ENCODE data around the gene WTIP. TPM values are rescaled to one million over a fixed set of nuclear protein-coding genes. Genes with fewer than 3 reads are reported as not detected.
"Not testable (repeated sequence)": the region's sequence is repeated elsewhere in the genome, so short reads cannot be mapped to it uniquely, and the experiment has no call there.

The WTIP gene
- total RNA-seq, 3 donors from 2014 or later: 1.5 to 12.3 (median 3.2) TPM

DNA sequence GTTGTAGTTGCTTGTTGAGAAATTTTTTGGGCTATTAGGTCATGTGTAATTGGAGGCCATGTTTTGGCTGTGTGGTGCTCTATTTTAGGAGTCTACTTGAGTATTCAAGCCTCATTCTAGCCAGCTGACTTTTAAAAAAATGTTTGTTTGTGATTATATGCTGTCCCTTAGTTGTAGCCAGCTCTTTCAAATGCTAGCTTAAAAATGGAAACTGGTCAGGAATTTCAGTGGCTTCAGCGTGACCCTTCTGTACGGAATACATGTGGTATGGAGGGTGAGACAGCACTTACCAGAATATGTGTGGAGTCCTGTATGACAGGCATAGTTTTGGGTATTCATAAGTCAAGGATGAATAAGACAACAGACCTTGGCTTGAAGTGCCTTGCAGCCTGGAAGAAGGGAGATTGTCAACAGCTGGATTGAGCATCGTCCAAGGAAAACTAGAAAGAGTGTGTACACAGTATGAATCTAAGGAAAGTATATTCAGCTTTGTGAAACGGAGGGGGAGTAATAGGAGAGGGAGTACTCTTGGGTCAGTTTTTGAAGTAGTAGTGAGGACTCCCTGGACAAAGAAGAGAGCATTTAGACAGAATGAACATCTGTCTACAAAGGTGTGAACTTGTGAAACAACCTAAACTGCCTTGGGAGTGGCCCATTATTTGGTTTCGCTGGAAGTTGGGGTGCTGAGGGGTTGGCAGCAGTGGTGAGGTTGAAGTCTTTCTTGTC, 20.0 kb upstream of the WTIP start:
- no peak for ATAC-seq
- intact Hi-C loops (cut with DNase I, micrococcal nuclease): no loop called here
- H3K4me3 ChIP-seq: no peak overlapping the region
- no peaks in the 10 kb centered on the region for H3K9me3 ChIP-seq
- no peaks in the 10 kb centered on the region for H3K36me3 ChIP-seq (ENCODE audit: low read depth)
- DNase-seq: no peak
- TF ChIP-seq, protein P1, sequence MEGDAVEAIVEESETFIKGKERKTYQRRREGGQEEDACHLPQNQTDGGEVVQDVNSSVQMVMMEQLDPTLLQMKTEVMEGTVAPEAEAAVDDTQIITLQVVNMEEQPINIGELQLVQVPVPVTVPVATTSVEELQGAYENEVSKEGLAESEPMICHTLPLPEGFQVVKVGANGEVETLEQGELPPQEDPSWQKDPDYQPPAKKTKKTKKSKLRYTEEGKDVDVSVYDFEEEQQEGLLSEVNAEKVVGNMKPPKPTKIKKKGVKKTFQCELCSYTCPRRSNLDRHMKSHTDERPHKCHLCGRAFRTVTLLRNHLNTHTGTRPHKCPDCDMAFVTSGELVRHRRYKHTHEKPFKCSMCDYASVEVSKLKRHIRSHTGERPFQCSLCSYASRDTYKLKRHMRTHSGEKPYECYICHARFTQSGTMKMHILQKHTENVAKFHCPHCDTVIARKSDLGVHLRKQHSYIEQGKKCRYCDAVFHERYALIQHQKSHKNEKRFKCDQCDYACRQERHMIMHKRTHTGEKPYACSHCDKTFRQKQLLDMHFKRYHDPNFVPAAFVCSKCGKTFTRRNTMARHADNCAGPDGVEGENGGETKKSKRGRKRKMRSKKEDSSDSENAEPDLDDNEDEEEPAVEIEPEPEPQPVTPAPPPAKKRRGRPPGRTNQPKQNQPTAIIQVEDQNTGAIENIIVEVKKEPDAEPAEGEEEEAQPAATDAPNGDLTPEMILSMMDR (IDR thresholded peaks at IDR 0.05): no peak
- no peaks in the 10 kb centered on the region for H3K4me1 ChIP-seq (ENCODE audit: low read depth)

DNA sequence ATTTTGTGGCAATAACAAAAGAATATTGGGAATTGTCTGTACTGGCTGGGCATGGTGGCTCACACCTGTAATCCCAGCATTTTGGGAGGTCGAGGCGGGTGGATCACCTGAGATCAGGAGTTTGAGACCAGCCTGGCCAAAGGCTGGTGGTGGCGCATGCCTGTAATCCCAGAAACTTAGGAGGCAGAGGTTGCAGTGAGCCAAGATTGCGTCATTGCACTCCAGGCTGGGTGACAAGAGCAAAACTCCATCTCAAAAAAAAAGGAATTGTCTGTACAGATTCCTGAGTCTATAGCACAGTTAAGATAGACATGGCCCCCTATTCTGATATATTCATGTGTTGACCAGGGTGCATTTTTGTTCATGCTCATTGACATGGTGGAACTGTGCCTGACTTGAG, 16.8 kb upstream of the WTIP start:
- ATAC-seq; H3K4me1 ChIP-seq (ENCODE audit: low read depth); H3K36me3 ChIP-seq (ENCODE audit: low read depth); H3K9me3 ChIP-seq; H3K4me3 ChIP-seq; DNase-seq; intact Hi-C loops (cut with DNase I, micrococcal nuclease): not testable (repeated sequence)

DNA sequence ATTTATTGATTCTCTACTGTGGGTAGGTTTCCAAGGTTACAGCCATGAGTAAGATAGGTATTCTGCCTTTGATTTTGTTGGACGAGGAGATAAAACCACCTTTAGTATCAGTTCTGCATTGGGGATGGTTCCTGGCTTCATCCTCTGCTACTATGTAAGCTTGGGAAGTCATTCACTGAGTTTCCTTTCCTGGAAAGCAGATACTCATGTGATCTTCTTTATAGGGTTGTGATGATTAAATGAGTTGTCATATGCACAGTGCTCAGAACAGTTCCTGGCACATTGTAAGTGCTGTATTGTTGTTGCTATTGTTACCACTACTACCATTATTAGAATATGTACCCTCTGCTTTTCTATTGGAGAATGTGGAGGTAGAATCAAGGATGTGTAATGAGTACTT, 13.1 kb upstream of the WTIP start:
- H3K4me1 ChIP-seq (ENCODE audit: low read depth): no peaks in the 10 kb centered on the region
- peaks cover 4% of the 10 kb centered on the region for H3K36me3 ChIP-seq (ENCODE audit: low read depth)
- DNase-seq (no peak), ATAC-seq (no peak)
- H3K4me3 ChIP-seq: no peak overlapping the region
- no peaks in the 10 kb centered on the region for H3K9me3 ChIP-seq
- intact Hi-C loops (cut with DNase I, micrococcal nuclease): no loop called here
- TF ChIP-seq, protein P1 (IDR thresholded peaks at IDR 0.05): no peak

DNA sequence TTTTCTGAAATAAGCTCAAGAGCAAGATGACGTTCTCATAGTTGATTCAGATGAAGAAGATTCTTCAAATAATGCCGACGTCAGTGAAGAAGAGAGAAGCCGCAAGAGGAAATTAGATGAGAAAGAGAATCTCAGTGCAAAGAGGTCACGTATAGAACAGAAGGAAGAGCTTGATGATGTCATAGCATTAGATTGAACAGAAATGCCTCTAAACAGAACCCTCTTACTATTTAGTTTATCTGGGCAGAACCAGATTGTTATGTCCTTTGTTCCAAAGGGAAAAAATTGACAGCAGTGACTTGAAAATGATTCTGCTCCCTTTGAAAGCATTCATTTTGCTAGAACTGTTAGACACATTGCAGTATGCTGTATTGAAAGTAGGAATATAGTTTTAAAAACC, 12.5 kb upstream of the WTIP start:
- DNase-seq; H3K9me3 ChIP-seq; H3K36me3 ChIP-seq (ENCODE audit: low read depth); ATAC-seq; intact Hi-C loops (cut with DNase I, micrococcal nuclease); H3K4me3 ChIP-seq; H3K4me1 ChIP-seq (ENCODE audit: low read depth): not testable (repeated sequence)

DNA sequence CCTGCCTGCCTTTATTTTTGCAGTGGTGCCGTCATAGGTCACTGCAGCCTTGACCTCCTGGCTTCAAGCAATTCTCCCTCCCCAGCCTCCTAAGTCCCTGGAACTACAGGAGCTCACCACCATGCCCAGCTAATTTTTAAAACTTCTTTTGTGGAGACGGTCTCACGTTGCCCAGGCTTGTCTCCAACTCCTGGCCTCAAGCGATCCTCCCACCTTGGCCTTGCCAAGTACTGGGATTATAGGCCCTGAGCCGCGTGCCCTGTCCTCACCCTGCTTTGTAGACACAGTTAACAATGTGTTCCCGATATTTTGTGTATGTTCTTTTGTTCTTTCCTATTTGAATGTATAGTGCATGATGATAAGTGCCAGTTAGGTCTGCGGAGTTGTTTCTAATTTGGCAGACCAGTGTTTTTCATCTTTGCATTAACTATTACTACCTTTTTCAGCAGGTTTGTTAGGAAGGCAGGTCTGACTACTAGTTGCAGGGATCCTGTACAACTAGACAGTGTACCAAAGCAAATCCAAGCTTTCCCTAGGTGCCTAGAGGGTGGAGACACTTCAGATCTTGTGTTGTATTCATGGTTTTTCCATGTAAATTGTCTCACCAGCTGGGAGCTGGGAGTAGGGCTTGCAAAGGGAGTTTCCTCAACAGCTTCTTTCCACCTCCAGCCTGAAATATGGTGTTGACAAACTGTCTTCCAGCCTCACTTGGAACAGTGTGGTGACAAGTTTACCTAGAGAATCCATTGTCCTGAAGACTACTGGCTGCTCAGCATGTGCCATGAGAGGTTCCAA, 9.5 kb upstream of the WTIP start:
- H3K4me1 ChIP-seq (ENCODE audit: low read depth): no peaks in the 10 kb centered on the region
- intact Hi-C loops (cut with DNase I, micrococcal nuclease): no loop called here
- DNase-seq (no peak), ATAC-seq (no peak)
- TF ChIP-seq, protein P1 (IDR thresholded peaks at IDR 0.05): no peak
- no peak overlapping the region for H3K4me3 ChIP-seq
- H3K9me3 ChIP-seq: no peaks in the 10 kb centered on the region
- peaks cover 4% of the 10 kb centered on the region for H3K36me3 ChIP-seq (ENCODE audit: low read depth)

DNA sequence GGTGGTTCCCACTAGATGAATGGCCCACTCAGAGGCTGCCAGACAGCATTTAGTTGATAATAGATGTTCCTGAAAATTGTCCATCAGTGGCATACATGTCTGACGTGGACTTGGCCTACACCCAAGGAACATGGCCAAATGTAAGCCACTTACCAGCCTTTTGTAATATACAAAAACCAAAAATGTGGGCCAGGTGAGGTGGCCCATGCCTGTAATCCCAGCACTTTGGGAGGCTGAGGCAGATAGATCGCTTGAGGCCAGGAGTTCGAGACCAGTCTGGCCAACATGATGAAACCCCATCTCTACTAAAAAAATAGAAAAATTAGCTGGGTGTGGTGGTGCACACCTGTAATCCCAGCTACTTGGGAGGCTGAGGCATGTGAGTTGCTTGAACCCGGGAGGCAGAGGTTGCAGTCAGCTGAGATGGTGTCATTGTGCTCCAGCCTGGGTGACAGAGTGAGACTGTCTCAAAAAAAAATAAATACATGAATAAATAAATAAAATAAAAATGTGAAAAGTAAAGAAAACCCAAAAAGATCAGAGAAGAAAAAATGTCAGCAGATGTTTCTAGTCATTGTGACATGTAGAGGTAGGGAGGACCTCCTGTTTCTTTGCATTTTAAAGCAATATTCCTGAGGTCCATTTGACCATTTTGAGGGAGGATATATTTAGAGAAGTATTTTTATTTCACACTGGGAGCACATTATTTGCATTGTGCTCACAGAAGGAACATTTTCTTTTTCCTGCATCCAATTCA, 7.1 kb upstream of the WTIP start:
- ATAC-seq: no peak
- intact Hi-C loops (cut with DNase I, micrococcal nuclease): no loop called here
- no peak for DNase-seq

More for the DNA sequence above, 7.1 kb upstream of the WTIP start:
- no peaks in the 10 kb centered on the region for H3K4me1 ChIP-seq (ENCODE audit: low read depth)
- H3K36me3 ChIP-seq (ENCODE audit: low read depth): no peaks in the 10 kb centered on the region
- no peak overlapping the region for H3K4me3 ChIP-seq
- H3K9me3 ChIP-seq: no peaks in the 10 kb centered on the region
- TF ChIP-seq, protein P1 (IDR thresholded peaks at IDR 0.05): no peak

Measured in mucosa of descending colon (tissue), 3 donors.